CD4-positive, alpha-beta T cell (primary cell): Measurements from ENCODE around the gene GDF7. TPM values are rescaled to one million over a fixed set of nuclear protein-coding genes. Genes with fewer than 3 reads are reported as not detected.

Experiments used
- ATAC-seq: fragments of 200-7000 bp; cut with Tn5 transposase; one replicate; pipeline ENCODE4 v1.10.0; 2022; ENCODE audit warnings: mild to moderate bottlenecking; ENCODE audit not compliant: poor library complexity
- CTCF ChIA-PET: fragments of 350-600 bp; sonication (Branson Sonifier 250); formaldehyde crosslinking; loops from one replicate; lab custom pipeline; 2021; ENCODE audit warnings: antibody characterized with exemption, inconsistent platforms; lab: Charles Lee
- POLR2A ChIA-PET: fragments of 350-600 bp; sonication (Branson Sonifier 250); formaldehyde crosslinking; loops from one replicate; lab custom pipeline; 2021; ENCODE audit warnings: antibody characterized with exemption, inconsistent platforms; lab: Charles Lee
- DNase-seq, 14 experiments: peaks; one replicate each; pipeline ENCODE4 v3.0.0-alpha.2; 2013 to 2020; ENCODE audit warnings: mixed read lengths in 2 of 14
- H3K27ac ChIP-seq, 2 donors: one replicate each; pipeline versions ENCODE4 v1.5.1 to v1.7.0; 2013; ENCODE audit warnings: low read length in 2 of 2, low read depth in 1 of 2, mild to moderate bottlenecking in 1 of 2
- H3K27me3 ChIP-seq, 2 experiments: 1 replicate in 1 of 2; 2 replicates in 1 of 2; pipeline versions ENCODE4 v1.6.1 to v1.7.0; 2013; ENCODE audit warnings: low read length in 2 of 2, control low read depth in 1 of 2, mild to moderate bottlenecking in 1 of 2, moderate library complexity in 1 of 2; ENCODE audit not compliant: insufficient read depth in 2 of 2, control insufficient read depth in 1 of 2
- H3K36me3 ChIP-seq: one replicate; pipeline ENCODE4 v1.6.1; 2013; ENCODE audit warnings: low read length, control low read depth; ENCODE audit not compliant: insufficient read depth
- H3K4me1 ChIP-seq: one replicate; pipeline ENCODE4 v1.6.1; 2013; ENCODE audit warnings: low read length, control low read depth; ENCODE audit not compliant: insufficient read depth
- H3K4me3 ChIP-seq: one replicate; pipeline ENCODE4 v1.5.1; 2013; ENCODE audit warnings: mild to moderate bottlenecking, low read length, moderate library complexity
- H3K9me3 ChIP-seq, 2 experiments: 1 replicate in 1 of 2; 2 replicates in 1 of 2; pipeline versions ENCODE4 v1.6.1 to v1.7.0; 2013; ENCODE audit warnings: low read length in 2 of 2, mild to moderate bottlenecking in 2 of 2, control low read depth in 1 of 2, moderate library complexity in 1 of 2; ENCODE audit not compliant: control insufficient read depth in 1 of 2, insufficient read depth in 1 of 2
- H3K27ac Mint-ChIP-seq: one replicate; pipeline ENCODE4 v1.8.0; 2020; ENCODE audit warnings: mixed read lengths
- H3K27me3 Mint-ChIP-seq: one replicate; pipeline ENCODE4 v1.8.0; 2021; ENCODE audit warnings: mixed read lengths
- H3K36me3 Mint-ChIP-seq: one replicate; pipeline ENCODE4 v1.8.0; 2021; ENCODE audit warnings: low read depth, mixed read lengths
- H3K4me1 Mint-ChIP-seq: one replicate; pipeline ENCODE4 v1.8.0; 2021; ENCODE audit warnings: low read depth, mixed read lengths
- H3K4me3 Mint-ChIP-seq: one replicate; pipeline ENCODE4 v1.8.0; 2020; ENCODE audit warnings: mild to moderate bottlenecking, mixed read lengths
- H3K9me3 Mint-ChIP-seq: one replicate; pipeline ENCODE4 v1.8.0; 2020; ENCODE audit warnings: mixed read lengths
- intact Hi-C, 2 experiments: fragments of 100-400 bp; cut with DNase I in 1 of 2; cut with micrococcal nuclease in 1 of 2; formaldehyde crosslinking; loops; one replicate each; pipeline versions ENCODE4 v1.15.1 to v1.9.0; 2023 to 2025; cut with DNase I, micrococcal nuclease
- total RNA-seq, 174 experiments: library from RNA in 2 of 174; stranded (reverse) in 2 of 174; gene quantifications; one replicate each; pipeline ENCODE4 v1.2.3 and lab custom pipeline; 2021 to 2026
- TF ChIP-seq, protein P1 (sequence below): fragments of 200-600 bp; IDR thresholded peaks from one replicate; pipeline ENCODE4 v1.8.0; 2022; ENCODE audit warnings: antibody characterized with exemption, mild to moderate bottlenecking

The GDF7 gene
- total RNA-seq, 2 experiments from 2014 or later, result 0.05 to 0.14 TPM

- H3K4me3 ChIP-seq, result no peak overlapping the region
- DNase-seq (no peak), ATAC-seq (no peak)
- Mint-ChIP-seq H3K36me3 (peaks cover 84% of the 10 kb centered on the region), H3K27ac (no peak overlapping the region), H3K4me1 (peaks cover 7% of the 10 kb centered on the region), H3K27me3 (no peaks in the 10 kb centered on the region), H3K4me3 (no peak overlapping the region), H3K9me3 (peaks cover 14% of the 10 kb centered on the region)
- TF ChIP-seq, protein P1, sequence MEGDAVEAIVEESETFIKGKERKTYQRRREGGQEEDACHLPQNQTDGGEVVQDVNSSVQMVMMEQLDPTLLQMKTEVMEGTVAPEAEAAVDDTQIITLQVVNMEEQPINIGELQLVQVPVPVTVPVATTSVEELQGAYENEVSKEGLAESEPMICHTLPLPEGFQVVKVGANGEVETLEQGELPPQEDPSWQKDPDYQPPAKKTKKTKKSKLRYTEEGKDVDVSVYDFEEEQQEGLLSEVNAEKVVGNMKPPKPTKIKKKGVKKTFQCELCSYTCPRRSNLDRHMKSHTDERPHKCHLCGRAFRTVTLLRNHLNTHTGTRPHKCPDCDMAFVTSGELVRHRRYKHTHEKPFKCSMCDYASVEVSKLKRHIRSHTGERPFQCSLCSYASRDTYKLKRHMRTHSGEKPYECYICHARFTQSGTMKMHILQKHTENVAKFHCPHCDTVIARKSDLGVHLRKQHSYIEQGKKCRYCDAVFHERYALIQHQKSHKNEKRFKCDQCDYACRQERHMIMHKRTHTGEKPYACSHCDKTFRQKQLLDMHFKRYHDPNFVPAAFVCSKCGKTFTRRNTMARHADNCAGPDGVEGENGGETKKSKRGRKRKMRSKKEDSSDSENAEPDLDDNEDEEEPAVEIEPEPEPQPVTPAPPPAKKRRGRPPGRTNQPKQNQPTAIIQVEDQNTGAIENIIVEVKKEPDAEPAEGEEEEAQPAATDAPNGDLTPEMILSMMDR, result no peak
- H3K27me3 ChIP-seq, result no peaks in the 10 kb centered on the region
- intact Hi-C loops, result loop anchor here in 1 of 2 experiments (5.0 kb wide), 1 partner anchor 239 kb away; no protein-coding TSS in a partner anchor
- H3K4me1 ChIP-seq, result no peaks in the 10 kb centered on the region
- ChIA-PET POLR2A (no interaction called here), CTCF (no interaction called here)
- no peaks in the 10 kb centered on the region for H3K36me3 ChIP-seq
- peaks cover 0 to 3% of the 10 kb centered on the region in 2 experiments for H3K9me3 ChIP-seq
- no peak overlapping the region for H3K27ac ChIP-seq
These were observed 56.6 kb downstream of the GDF7 start for GRCh38 chr2:20723543-20723942.

- TF ChIP-seq, protein P1, result no peak
- H3K9me3 ChIP-seq, result no peaks in the 10 kb centered on the region
- ATAC-seq, result no peak
- ChIA-PET POLR2A (interaction anchor here (0.9 kb wide), 1 partner anchor 20 kb away, joined by 3 read pairs; no protein-coding TSS in a partner anchor), CTCF (no interaction called here)
- H3K4me1 Mint-ChIP-seq, result peaks cover 5% of the 10 kb centered on the region
- no peak overlapping the region for H3K4me3 ChIP-seq
- no peak overlapping the region for H3K4me3 Mint-ChIP-seq
- H3K27me3 Mint-ChIP-seq, result no peaks in the 10 kb centered on the region
- H3K27ac ChIP-seq, result no peak overlapping the region
- no peaks in the 10 kb centered on the region for H3K27me3 ChIP-seq
- no peak for DNase-seq
- intact Hi-C loops, result loop anchor here in 1 of 2 experiments (5.0 kb wide), 1 partner anchor 238 kb away; no protein-coding TSS in a partner anchor
- H3K4me1 ChIP-seq, result no peaks in the 10 kb centered on the region
- peaks cover 80% of the 10 kb centered on the region for H3K36me3 Mint-ChIP-seq
- H3K27ac Mint-ChIP-seq, result no peak overlapping the region
- peaks cover 10% of the 10 kb centered on the region for H3K9me3 Mint-ChIP-seq
- H3K36me3 ChIP-seq, result no peaks in the 10 kb centered on the region
These were observed 57.6 kb downstream of the GDF7 start for GRCh38 chr2:20724500-20725053.

- H3K27ac Mint-ChIP-seq, result no peak overlapping the region
- TF ChIP-seq, protein P1, result no peak
- DNase-seq (no peak), ATAC-seq (no peak)
- no peaks in the 10 kb centered on the region for H3K4me1 ChIP-seq
- H3K4me1 Mint-ChIP-seq, result no peaks in the 10 kb centered on the region
- no peaks in the 10 kb centered on the region for H3K27me3 Mint-ChIP-seq
- H3K4me3 ChIP-seq, result no peak overlapping the region
- peaks cover 73% of the 10 kb centered on the region for H3K36me3 Mint-ChIP-seq
- ChIA-PET CTCF (no interaction called here), POLR2A (no interaction called here)
- no peaks in the 10 kb centered on the region for H3K27me3 ChIP-seq
- no peaks in the 10 kb centered on the region for H3K9me3 ChIP-seq
- H3K4me3 Mint-ChIP-seq, result no peak overlapping the region
- H3K36me3 ChIP-seq, result no peaks in the 10 kb centered on the region
- intact Hi-C loops, result no loop called here
- no peak overlapping the region for H3K27ac ChIP-seq
- peaks cover 7% of the 10 kb centered on the region for H3K9me3 Mint-ChIP-seq
These were observed 58.8 kb downstream of the GDF7 start for GRCh38 chr2:20725782-20726181.
